Neutrophil (primary cell): ENCODE results near the gene DNASE1L1.
A peak's percentile ranks its signal among the peaks of the same experiment; 100 is the strongest.

Source experiments
- H3K27ac ChIP-seq: fragments of 200-600 bp; sonication (generic); 2 replicates; pipeline ENCODE4 v1.5.1; 2016; ENCODE audit warnings: mild to moderate bottlenecking, moderate library complexity
- H3K27me3 ChIP-seq: fragments of 200-600 bp; sonication (generic); 2 replicates; pipeline ENCODE4 v1.6.0; 2016; ENCODE audit warnings: mild to moderate bottlenecking
- H3K36me3 ChIP-seq: fragments of 200-600 bp; sonication (generic); 2 replicates; pipeline ENCODE4 v1.5.1; 2017
- H3K4me1 ChIP-seq, 2 experiments: fragments of 200-600 bp in 1 of 2; sonication (generic) in 1 of 2; 1 replicate in 1 of 2; 2 replicates in 1 of 2; pipeline versions ENCODE4 v1.5.1 to v1.6.1; 2013 to 2016; ENCODE audit warnings: low read depth in 1 of 2, low read length in 1 of 2, mild to moderate bottlenecking in 1 of 2, moderate library complexity in 1 of 2; ENCODE audit not compliant: control insufficient read depth in 1 of 2, insufficient read depth in 1 of 2
- H3K4me3 ChIP-seq, 2 experiments: fragments of 200-600 bp in 1 of 2; sonication (generic) in 1 of 2; 1 replicate in 1 of 2; 2 replicates in 1 of 2; pipeline ENCODE4 v1.5.1; 2013 to 2016; ENCODE audit warnings: low read depth in 1 of 2, low read length in 1 of 2, mild to moderate bottlenecking in 1 of 2, moderate library complexity in 1 of 2
- H3K9me3 ChIP-seq: fragments of 200-600 bp; sonication (generic); 2 replicates; pipeline ENCODE4 v1.5.1; 2016
- TF ChIP-seq, protein P1 (sequence below): fragments of 200-600 bp; sonication (generic); IDR thresholded peaks from 2 replicates; pipeline ENCODE4 v1.5.1; 2016; ENCODE audit warnings: antibody characterized with exemption

The DNASE1L1 gene, protein sequence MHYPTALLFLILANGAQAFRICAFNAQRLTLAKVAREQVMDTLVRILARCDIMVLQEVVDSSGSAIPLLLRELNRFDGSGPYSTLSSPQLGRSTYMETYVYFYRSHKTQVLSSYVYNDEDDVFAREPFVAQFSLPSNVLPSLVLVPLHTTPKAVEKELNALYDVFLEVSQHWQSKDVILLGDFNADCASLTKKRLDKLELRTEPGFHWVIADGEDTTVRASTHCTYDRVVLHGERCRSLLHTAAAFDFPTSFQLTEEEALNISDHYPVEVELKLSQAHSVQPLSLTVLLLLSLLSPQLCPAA

DNA sequence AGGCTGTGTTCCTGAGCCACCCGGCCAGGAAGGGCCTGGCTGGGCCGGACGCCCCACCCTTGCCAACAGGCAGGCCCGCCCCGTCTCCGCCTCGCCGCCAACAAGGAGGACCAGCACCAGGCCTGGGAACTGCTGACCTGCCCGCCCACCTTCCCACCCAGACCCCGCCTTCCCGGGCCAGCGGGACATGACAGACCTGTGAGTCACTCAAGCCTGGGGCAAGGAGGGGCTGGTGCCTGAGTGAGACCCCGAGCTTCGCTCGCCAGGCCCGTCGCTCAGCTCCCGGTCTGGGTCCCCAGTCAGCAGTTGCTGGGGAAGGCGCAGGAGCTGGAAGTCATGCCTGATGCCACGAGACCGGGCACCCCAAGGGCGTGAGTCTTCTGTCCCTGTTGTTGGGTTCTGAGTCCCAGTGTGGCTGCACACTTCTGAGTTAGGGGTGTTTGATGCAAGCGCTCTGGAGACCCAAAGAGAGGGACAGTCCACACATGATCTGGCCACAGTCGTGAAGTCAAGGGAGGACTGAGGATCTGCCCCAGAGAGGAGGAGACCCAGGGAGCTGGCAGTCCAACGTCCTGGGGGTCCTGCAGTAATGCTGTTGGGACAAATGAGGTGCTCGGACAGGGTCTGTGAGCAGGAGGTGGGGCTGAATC, at the start of gene DNASE1L1:
TSS of gene DNASE1L1 (minus strand) at position 33 of the 650 bp plus-strand sequence. CDS start 3,686 bp downstream, outside the sequence.
- H3K36me3 ChIP-seq: peaks cover 11% of the 10 kb centered on the region
- no peaks in the 10 kb centered on the region for H3K27me3 ChIP-seq
- peak within 1 kb of the TSS; percentile 65 to 67 for H3K4me3 ChIP-seq
- no peaks in the 10 kb centered on the region for H3K9me3 ChIP-seq
- TF ChIP-seq, protein P1, sequence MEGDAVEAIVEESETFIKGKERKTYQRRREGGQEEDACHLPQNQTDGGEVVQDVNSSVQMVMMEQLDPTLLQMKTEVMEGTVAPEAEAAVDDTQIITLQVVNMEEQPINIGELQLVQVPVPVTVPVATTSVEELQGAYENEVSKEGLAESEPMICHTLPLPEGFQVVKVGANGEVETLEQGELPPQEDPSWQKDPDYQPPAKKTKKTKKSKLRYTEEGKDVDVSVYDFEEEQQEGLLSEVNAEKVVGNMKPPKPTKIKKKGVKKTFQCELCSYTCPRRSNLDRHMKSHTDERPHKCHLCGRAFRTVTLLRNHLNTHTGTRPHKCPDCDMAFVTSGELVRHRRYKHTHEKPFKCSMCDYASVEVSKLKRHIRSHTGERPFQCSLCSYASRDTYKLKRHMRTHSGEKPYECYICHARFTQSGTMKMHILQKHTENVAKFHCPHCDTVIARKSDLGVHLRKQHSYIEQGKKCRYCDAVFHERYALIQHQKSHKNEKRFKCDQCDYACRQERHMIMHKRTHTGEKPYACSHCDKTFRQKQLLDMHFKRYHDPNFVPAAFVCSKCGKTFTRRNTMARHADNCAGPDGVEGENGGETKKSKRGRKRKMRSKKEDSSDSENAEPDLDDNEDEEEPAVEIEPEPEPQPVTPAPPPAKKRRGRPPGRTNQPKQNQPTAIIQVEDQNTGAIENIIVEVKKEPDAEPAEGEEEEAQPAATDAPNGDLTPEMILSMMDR: no peak
- H3K4me1 ChIP-seq: peaks cover 44 to 51% of the 10 kb centered on the region in 2 experiments
- peak within 1 kb of the TSS; percentile 91 for H3K27ac ChIP-seq

DNA sequence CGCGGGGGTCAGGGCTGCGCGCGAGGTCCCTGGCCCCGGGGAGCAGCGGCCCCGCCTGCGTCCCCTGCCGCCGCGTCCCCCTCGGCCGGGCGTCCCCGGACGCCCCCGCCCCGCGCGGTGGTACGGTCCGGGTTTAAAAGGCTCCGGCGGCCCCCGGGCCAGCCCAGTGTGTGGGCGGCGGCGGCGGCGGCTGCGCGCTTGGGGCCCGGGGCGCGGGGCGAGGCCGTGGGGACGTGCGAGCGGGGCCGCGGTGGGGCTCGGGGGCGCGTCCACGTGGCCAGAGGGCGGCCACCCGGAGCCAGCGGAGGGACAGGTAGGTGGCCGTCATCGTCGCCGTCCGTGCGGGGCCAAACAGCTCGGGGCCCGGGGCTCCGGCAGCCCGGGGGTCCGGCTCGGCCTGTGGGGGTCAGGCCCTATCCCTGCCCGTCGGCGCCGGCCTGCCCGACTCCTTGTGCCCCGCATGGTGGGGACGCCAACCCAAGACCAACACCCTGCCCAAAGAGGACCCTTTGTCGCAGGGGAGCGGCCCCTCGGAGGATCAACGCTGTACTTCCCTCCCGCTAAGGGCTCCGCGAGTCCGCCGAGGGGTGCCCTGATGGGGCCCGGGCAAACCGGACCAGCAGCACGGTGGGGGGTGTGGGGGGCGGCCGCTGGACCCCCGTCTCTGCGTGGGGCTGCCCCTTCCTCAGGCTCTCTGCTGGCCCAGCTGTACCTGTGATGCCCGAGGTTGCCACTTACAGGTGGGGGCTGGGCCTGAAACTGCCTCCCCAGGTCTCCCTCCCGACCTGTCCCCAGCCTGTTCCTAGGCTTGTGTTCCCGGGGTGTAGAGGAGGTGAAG, 49.3 kb upstream of the DNASE1L1 start, which contains the start of gene PLXNA3:
TSS of gene PLXNA3 (plus strand) at position 166 of the 838 bp plus-strand sequence. CDS start 1,903 bp downstream, outside the sequence.
- TF ChIP-seq, protein P1: no peak
- H3K4me3 ChIP-seq: peak within 1 kb of the TSS; percentile 35 to 46
- no peaks in the 10 kb centered on the region for H3K36me3 ChIP-seq
- no peak within 1 kb of the TSS for H3K27ac ChIP-seq
- no peaks in the 10 kb centered on the region for H3K9me3 ChIP-seq
- peaks cover 6 to 7% of the 10 kb centered on the region in 2 experiments for H3K4me1 ChIP-seq
- peaks cover 27% of the 10 kb centered on the region for H3K27me3 ChIP-seq

DNA sequence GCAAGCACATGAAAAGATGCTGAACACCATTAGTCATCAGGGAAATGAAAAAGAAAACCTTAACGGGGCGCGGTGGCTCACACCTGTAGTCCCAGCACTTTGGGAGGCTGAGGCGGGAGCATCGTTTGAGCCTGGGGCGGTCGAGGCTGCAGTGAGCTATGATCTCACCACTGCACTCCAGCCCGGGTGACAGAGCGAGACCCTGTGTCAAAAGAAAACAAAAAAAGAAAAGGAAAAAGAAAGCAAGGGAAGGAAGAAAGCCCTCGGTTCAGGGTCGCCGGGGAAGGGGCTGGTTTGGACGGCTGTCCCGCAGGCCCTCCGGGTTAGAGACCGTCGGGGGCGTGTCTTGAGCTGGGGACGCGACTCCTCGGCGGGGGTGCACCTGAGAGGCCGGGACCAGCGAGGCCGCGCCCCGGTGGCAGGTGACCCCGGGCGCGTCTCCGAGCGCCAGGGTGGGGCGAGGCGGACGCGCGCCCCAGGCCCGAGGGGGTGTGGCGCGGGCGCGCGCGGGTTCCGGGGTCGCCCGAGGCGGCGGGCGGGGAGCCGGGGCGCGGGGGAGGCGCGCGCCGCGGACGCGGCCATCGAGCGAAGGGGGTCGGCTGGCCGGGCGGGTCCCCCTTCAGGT, 48.5 kb upstream of the DNASE1L1 start:
- Histone ChIP-seq H3K4me3 (peak overlapping the region; percentile 35 to 46), H3K4me1 (peaks cover 6 to 7% of the 10 kb centered on the region in 2 experiments), H3K27me3 (peaks cover 27% of the 10 kb centered on the region), H3K36me3 (no peaks in the 10 kb centered on the region), H3K9me3 (no peaks in the 10 kb centered on the region), H3K27ac (no peak overlapping the region)
- TF ChIP-seq, protein P1: no peak

DNA sequence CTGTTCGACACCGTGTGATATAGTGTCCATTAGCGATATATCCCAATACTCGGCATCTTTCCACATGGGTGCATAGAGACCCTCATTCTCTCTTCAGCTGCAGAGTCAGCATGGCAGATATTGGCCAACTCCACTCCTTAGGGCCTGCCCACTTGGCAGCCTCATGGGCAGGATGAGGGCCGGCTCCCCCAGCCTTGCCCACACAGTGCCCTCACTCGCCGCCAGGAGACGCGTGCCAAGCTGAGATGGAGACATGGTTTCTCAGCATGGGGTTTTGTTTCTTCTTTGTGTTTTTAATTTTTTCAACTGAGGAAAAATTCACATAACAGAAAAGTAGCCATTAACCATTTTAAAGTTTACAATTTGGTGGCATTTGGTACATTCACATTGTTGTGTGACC, 43.8 kb upstream of the DNASE1L1 start:
- TF ChIP-seq, protein P1: no peak
- Histone ChIP-seq H3K9me3 (no peaks in the 10 kb centered on the region), H3K4me3 (no peak overlapping the region), H3K27ac (no peak overlapping the region), H3K36me3 (peaks cover 27% of the 10 kb centered on the region), H3K4me1 (peaks cover 0 to 4% of the 10 kb centered on the region in 2 experiments), H3K27me3 (peaks cover 11% of the 10 kb centered on the region)

DNA sequence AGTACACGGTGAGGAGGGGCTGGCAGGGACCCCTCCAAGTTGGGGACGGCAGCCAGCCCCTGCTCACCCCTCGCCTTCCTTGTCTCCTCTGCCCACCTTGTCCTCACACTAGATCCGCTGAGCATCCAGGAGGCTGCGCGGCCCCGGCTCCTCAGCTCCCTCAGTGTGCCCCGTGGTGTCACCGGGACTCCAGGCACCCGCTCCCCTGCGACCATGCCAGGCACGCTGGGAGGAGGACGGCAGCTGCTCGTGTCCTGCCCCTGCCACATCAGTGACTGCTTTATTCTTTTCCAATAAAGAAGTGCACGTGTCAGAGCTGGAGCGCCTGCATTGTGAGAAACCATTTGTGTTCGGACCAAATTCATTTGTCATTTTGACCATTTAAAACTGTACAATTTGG, 41.3 kb upstream of the DNASE1L1 start:
- H3K9me3 ChIP-seq: no peaks in the 10 kb centered on the region
- H3K27ac ChIP-seq: no peak overlapping the region
- H3K27me3 ChIP-seq: no peaks in the 10 kb centered on the region
- peaks cover 27% of the 10 kb centered on the region for H3K36me3 ChIP-seq
- no peak overlapping the region for H3K4me3 ChIP-seq
- TF ChIP-seq, protein P1: no peak
- peaks cover 0 to under 1% of the 10 kb centered on the region in 2 experiments for H3K4me1 ChIP-seq
